K562 (cell line): ENCODE results near the gene MRGPRE.

Experiments used
- ETV5 ChIP-seq: sonication (generic); formaldehyde crosslinking; IDR thresholded peaks from 2 replicates; pipeline ENCODE4 v1.4.0; 2020; ENCODE audit warnings: low read depth, mild to moderate bottlenecking, missing genetic modification reagents
- MAFF ChIP-seq: IDR thresholded peaks from 2 replicates; pipeline ENCODE4 v1.6.1; 2012; ENCODE audit warnings: low read length, improper control_type of control experiment
- NFATC3 ChIP-seq: fragments of 450-650 bp; IDR thresholded peaks from 2 replicates; pipeline ENCODE4 v1.6.1; 2017; ENCODE audit warnings: mild to moderate bottlenecking
- RBM17 ChIP-seq: fragments of 200-400 bp; formaldehyde crosslinking; IDR thresholded peaks from 2 replicates; pipeline ENCODE4 v1.6.1; 2017; ENCODE audit warnings: low read depth, mild to moderate bottlenecking, low read length, borderline replicate concordance
- TRIM24 ChIP-seq, 2 experiments: fragments of 450-650 bp; IDR thresholded peaks; 2 replicates each; pipeline ENCODE4 v1.6.1; 2016
- ZNF239 ChIP-seq: fragments of 250-450 bp; sonication (Bioruptor Pico); IDR thresholded peaks from 2 replicates; pipeline ENCODE4 v1.4.0; 2020; ENCODE audit warnings: mild to moderate bottlenecking
- ZNF347 ChIP-seq: fragments of 450-650 bp; formaldehyde crosslinking; IDR thresholded peaks from 2 replicates; pipeline ENCODE4 v1.4.0; 2020; ENCODE audit warnings: low read depth, mild to moderate bottlenecking, moderate library complexity
- TF ChIP-seq, protein P1 (sequence below), 2 experiments: fragments of 450-650 bp in 1 of 2; IDR thresholded peaks; 2 replicates each; pipeline ENCODE4 v1.6.1; 2011 to 2017; ENCODE audit warnings: low read depth in 2 of 2, antibody characterized with exemption in 1 of 2, borderline replicate concordance in 1 of 2, low read length in 1 of 2, mild to moderate bottlenecking in 1 of 2, mixed read lengths in 1 of 2; ENCODE audit not compliant: control insufficient read depth in 1 of 2
- TF ChIP-seq, protein P2 (sequence below): fragments of 250-450 bp; sonication (Bioruptor Pico); IDR thresholded peaks from 2 replicates; pipeline ENCODE4 v1.5.0; 2022; ENCODE audit warnings: mild to moderate bottlenecking
- TF ChIP-seq, protein P3 (sequence below), 3 experiments: IDR thresholded peaks in 2 of 3; conservative IDR thresholded peaks in 1 of 3; 2 replicates each; pipeline ENCODE4 v1.5.1; 2011 to 2012; ENCODE audit warnings: low read length in 3 of 3, mild to moderate bottlenecking in 3 of 3, control low read depth in 2 of 3, improper control_type of control experiment in 1 of 3, inconsistent platforms in 1 of 3, low read depth in 1 of 3, mixed read lengths in 1 of 3, moderate library complexity in 1 of 3; ENCODE audit not compliant: insufficient read depth in 2 of 3
- TF ChIP-seq, protein P4 (sequence below), 2 experiments: fragments of 450-650 bp; formaldehyde crosslinking in 1 of 2; IDR thresholded peaks; 2 replicates each; pipeline versions ENCODE4 v1.4.0 to v1.6.1; 2014 to 2020; ENCODE audit warnings: mild to moderate bottlenecking in 2 of 2, borderline replicate concordance in 1 of 2, low read depth in 1 of 2

DNA sequence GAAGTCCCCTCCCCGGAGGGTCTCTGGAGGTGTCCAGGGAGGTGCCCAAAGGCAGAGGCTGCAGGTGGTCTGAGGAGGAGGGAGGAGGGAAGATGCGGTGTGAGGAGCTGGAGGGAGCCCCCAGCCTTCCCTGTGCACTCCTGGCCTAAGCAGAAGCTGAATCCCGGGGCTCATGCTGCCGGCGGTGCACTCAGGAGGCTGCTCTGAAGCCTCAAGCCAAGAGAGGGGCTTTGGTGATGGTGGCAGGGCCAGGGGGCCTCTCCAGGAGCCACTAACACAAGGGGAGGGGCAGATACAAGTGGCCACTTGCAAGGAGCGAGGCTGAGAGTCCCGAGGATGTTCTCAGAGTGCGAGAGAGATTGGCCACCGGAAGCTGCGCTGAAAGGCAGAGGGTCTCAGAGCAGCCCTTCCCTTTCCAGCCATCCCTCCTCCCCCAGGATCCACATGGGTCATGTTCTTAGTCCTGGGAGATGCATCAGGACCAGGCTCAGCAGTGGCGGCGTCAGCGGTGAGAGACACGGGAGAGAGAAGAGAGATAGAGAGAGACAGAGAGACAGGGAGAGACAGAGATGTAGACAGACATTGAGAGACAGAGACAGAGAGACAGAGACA is 12.8 kb downstream of the MRGPRE start:
- no peak for TF ChIP-seq NFATC3
- TF ChIP-seq, protein P1, sequence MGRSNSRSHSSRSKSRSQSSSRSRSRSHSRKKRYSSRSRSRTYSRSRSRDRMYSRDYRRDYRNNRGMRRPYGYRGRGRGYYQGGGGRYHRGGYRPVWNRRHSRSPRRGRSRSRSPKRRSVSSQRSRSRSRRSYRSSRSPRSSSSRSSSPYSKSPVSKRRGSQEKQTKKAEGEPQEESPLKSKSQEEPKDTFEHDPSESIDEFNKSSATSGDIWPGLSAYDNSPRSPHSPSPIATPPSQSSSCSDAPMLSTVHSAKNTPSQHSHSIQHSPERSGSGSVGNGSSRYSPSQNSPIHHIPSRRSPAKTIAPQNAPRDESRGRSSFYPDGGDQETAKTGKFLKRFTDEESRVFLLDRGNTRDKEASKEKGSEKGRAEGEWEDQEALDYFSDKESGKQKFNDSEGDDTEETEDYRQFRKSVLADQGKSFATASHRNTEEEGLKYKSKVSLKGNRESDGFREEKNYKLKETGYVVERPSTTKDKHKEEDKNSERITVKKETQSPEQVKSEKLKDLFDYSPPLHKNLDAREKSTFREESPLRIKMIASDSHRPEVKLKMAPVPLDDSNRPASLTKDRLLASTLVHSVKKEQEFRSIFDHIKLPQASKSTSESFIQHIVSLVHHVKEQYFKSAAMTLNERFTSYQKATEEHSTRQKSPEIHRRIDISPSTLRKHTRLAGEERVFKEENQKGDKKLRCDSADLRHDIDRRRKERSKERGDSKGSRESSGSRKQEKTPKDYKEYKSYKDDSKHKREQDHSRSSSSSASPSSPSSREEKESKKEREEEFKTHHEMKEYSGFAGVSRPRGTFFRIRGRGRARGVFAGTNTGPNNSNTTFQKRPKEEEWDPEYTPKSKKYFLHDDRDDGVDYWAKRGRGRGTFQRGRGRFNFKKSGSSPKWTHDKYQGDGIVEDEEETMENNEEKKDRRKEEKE (IDR thresholded peaks at IDR 0.05; ENCODE audit: borderline replicate concordance in 1 of 2, control insufficient read depth in 1 of 2, low read depth in 2 of 2, low read length in 1 of 2), result no peak
- TF ChIP-seq, protein P2, sequence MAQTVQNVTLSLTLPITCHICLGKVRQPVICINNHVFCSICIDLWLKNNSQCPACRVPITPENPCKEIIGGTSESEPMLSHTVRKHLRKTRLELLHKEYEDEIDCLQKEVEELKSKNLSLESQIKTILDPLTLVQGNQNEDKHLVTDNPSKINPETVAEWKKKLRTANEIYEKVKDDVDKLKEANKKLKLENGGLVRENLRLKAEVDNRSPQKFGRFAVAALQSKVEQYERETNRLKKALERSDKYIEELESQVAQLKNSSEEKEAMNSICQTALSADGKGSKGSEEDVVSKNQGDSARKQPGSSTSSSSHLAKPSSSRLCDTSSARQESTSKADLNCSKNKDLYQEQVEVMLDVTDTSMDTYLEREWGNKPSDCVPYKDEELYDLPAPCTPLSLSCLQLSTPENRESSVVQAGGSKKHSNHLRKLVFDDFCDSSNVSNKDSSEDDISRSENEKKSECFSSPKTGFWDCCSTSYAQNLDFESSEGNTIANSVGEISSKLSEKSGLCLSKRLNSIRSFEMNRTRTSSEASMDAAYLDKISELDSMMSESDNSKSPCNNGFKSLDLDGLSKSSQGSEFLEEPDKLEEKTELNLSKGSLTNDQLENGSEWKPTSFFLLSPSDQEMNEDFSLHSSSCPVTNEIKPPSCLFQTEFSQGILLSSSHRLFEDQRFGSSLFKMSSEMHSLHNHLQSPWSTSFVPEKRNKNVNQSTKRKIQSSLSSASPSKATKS, result no peak
- TF ChIP-seq, protein P3, sequence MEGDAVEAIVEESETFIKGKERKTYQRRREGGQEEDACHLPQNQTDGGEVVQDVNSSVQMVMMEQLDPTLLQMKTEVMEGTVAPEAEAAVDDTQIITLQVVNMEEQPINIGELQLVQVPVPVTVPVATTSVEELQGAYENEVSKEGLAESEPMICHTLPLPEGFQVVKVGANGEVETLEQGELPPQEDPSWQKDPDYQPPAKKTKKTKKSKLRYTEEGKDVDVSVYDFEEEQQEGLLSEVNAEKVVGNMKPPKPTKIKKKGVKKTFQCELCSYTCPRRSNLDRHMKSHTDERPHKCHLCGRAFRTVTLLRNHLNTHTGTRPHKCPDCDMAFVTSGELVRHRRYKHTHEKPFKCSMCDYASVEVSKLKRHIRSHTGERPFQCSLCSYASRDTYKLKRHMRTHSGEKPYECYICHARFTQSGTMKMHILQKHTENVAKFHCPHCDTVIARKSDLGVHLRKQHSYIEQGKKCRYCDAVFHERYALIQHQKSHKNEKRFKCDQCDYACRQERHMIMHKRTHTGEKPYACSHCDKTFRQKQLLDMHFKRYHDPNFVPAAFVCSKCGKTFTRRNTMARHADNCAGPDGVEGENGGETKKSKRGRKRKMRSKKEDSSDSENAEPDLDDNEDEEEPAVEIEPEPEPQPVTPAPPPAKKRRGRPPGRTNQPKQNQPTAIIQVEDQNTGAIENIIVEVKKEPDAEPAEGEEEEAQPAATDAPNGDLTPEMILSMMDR (IDR thresholded peaks at IDR 0.05 in 2 of 3, conservative IDR thresholded peaks at IDR 0.05 in 1 of 3; ENCODE audit: insufficient read depth in 2 of 3, low read depth in 1 of 3, low read length in 3 of 3), result no peak
- TF ChIP-seq ZNF239 (CRISPR knock-in tag), result no peak
- TF ChIP-seq MAFF, result no peak
- no peak for TF ChIP-seq RBM17
- TF ChIP-seq ETV5 (CRISPR knock-in tag), result no peak
- no peak for TF ChIP-seq TRIM24 (IDR thresholded peaks at IDR 0.05)
- TF ChIP-seq ZNF347, result no peak
- TF ChIP-seq, protein P4, sequence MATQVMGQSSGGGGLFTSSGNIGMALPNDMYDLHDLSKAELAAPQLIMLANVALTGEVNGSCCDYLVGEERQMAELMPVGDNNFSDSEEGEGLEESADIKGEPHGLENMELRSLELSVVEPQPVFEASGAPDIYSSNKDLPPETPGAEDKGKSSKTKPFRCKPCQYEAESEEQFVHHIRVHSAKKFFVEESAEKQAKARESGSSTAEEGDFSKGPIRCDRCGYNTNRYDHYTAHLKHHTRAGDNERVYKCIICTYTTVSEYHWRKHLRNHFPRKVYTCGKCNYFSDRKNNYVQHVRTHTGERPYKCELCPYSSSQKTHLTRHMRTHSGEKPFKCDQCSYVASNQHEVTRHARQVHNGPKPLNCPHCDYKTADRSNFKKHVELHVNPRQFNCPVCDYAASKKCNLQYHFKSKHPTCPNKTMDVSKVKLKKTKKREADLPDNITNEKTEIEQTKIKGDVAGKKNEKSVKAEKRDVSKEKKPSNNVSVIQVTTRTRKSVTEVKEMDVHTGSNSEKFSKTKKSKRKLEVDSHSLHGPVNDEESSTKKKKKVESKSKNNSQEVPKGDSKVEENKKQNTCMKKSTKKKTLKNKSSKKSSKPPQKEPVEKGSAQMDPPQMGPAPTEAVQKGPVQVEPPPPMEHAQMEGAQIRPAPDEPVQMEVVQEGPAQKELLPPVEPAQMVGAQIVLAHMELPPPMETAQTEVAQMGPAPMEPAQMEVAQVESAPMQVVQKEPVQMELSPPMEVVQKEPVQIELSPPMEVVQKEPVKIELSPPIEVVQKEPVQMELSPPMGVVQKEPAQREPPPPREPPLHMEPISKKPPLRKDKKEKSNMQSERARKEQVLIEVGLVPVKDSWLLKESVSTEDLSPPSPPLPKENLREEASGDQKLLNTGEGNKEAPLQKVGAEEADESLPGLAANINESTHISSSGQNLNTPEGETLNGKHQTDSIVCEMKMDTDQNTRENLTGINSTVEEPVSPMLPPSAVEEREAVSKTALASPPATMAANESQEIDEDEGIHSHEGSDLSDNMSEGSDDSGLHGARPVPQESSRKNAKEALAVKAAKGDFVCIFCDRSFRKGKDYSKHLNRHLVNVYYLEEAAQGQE (IDR thresholded peaks at IDR 0.05; ENCODE audit: borderline replicate concordance), result no peak
- TF ChIP-seq, protein P4 (CRISPR knock-in tag; IDR thresholded peaks at IDR 0.05; ENCODE audit: low read depth), result no peak
